GM19372 (cell line): ENCODE measurements around the gene TTLL12.

ENCODE experiments used
- ATAC-seq: cut with Tn5 transposase; IDR thresholded peaks from one replicate; pipeline ENCODE4 v1.9.1; 2021; ENCODE audit warnings: mild to moderate bottlenecking, low read depth, moderate library complexity; ENCODE audit not compliant: unreplicated experiment

The TTLL12 gene

GRCh38 chr22:43174941-43175531, 11.9 kb downstream of the TTLL12 start:
- no peak for ATAC-seq

GRCh38 chr22:43173976-43174720, 12.8 kb downstream of the TTLL12 start:
- no peak for ATAC-seq

GRCh38 chr22:43173566-43173965, 13.4 kb downstream of the TTLL12 start:
- ATAC-seq = no peak

DNA sequence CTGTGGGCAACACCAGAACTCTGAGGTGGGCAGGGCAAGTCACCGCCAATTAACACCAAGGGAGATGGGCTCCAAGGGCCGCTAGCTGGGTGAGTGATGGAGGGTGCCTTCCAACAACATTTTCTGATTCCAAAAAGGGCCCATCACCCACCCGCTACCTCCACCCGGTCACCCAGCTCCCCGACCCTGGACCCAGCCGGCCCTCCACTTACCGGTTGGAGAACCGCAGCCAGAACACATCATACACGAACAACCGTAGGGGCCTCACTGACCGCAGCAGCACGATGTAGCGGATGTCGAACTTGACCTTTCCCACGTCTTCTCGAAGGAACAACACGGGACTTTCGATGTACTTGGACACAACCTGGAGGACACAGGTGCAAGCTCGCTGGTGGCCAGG, 14.7 kb downstream of the TTLL12 start:
- no peak for ATAC-seq

DNA sequence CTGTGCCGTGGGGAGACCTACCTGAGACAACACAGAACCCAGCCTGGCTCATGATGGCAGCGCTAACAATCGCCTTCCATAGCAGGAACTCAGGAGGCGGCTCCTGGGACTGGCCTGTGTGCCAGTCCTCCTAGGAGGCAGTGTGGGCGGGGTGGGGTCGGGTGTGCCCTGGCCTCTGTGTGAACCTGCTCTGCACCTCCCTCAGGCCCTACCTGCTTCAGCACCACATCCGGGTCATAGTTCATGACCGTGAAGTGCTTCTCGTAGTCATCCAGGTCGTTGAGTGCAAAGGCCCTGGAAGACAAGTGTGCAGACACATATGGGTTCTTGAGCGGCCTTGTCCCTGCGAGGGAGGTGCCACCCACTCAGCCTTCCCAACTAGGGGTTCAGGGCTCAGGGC, 15.3 kb downstream of the TTLL12 start:
- no peak for ATAC-seq

- ATAC-seq = no peak
Measured at GRCh38 chr22:43171019-43171491, 15.9 kb downstream of the TTLL12 start.

DNA sequence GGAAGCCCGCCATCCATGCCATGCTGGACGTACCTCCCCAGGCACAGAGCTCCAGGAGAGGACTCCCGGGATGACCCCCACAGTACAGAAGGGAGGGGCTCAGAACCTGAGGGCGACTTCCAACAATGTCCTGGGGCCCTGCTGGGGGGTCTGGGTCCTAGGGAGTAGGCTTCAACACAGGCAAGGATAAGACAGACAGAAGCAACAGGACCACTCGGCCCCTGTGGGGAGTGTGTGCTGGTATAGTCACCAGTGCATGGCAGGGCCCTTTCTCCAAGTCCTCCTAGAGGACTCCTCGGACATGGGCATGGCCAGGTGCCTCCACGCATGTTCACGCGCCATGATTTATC, 16.8 kb downstream of the TTLL12 start:
- ATAC-seq = no peak

- no peak for ATAC-seq
Measured at GRCh38 chr22:43169310-43170130, 17.4 kb downstream of the TTLL12 start.

DNA sequence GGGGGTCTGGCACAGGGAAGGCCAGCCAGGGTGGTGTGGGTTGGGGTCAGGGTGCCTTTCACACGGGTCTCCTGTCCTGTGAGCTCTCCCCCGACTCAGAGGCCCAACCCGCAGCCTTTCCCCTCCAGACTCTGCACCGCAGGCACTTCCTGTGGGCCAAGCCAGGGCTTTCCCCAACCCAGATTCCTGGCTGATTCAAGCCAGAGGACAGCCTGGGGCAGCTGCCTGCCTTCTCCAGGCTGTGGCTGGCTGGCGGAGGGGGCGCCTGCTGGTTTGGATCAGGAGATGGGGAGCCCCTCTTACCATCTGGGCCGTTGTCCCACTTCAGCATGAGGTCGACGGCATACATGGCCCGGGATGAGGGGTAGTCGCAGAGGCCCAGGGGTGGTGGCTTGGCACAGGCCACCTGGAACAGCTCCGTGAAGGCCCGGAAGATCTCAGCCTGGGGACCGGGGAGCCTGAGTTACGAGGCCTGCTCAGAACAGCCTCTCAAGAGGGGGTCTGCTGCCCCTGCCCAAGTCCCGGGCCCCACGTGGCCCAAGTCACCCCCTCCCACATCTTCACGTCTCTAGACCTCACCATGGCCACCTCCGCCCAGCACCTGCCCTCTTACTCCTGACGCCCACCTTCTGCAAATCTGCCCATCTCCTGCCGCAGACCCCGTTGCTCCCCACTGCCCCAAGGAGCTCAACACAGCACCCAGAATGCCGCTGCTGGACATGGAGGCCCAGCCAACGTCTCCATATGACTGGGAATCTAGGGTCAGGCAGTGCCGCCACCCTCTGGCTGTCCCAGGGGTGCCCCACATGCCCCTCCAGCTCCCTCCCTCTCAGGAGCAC, 18.2 kb downstream of the TTLL12 start:
- no peak for ATAC-seq

- no peak for ATAC-seq
Measured at GRCh38 chr22:43167001-43167589, 19.8 kb downstream of the TTLL12 start.

DNA sequence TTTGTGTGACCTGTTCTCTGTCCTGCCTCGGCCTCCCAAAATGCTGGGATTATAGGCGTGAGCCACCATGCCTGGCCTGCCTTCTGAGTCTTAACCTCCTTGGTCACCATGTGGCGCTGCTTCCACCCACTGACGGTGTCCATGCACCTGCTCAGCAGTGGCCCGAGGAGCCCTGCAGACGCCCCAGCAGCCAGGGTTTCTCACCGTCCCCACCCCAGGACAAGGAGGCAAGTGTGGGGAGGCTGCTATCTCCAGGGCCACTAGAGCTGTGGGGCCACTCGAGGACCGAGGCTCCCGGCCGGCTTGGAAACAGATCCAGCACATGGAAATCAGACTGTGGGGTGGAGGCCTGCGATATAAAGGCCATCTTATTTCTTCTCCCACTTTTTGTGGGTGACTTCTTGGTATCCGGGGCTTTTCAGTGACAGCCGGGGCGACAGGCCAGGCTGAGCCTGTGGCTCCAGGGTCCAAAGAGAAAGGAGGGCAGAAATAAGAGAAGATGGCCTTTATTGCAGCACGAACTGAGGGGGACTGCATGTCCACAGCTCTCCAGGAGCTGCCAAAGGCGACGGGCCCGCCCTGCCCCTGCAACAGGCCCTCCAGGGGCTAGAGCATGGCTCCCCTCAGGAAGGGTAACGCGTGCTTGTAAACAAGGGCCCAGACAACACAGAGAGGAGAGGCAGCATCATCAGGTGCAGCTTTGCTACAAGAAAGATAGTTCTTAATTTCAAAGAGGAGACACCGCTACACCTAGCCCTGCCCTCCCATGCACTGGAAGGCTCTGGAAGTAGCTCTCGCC, 20.6 kb downstream of the TTLL12 start:
- no peak for ATAC-seq

DNA sequence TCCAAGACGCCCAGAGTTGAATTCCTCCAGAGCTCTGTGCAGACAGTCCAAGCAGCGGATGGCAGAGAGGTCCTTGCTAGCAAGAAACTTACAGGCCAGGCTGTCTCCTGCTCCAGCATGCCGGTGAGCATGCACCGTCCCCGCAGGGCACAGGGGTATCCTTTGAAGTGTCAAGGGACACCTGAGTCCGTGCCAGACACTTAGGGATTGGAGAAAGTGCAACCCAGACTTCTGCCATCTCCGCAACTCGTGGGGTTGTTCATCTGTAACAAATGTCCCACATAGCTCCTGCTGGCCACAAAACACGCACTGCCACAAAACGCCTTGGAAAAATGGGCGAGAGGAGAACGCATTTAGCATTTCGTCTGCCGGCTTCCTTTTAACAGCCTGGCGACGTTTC, 22.3 kb downstream of the TTLL12 start:
- no peak for ATAC-seq

- no peak for ATAC-seq
Measured at GRCh38 chr22:43163241-43163795, 23.6 kb downstream of the TTLL12 start.

DNA sequence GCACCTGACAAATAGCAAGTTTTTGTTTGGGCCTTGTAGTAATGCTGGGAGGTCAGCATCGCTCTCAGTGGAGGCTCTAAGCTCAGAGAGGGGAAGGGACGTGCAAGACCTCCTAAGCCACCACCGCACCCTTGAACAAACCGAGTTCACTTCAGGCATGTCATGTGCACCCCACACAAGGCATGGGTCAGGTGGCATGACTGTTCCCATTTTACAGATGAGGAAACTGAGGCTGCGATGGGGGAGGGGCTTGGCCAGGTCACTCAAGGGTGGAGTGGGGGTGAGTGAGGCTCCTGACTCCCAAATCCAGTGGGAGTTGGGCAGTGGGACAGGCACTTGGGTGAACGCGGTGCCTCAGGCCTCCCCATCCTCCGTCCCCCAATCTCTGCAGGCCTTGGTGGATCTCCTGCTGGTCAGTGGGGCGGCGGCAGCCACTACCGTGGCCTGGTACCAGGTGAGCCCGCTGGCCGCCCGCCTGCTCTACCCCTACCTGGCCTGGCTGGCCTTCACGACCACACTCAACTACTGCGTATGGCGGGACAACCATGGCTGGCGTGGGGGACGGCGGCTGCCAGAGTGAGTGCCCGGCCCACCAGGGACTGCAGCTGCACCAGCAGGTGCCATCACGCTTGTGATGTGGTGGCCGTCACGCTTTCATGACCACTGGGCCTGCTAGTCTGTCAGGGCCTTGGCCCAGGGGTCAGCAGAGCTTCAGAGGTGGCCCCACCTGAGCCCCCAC, 24.4 kb downstream of the TTLL12 start:
- no peak for ATAC-seq

DNA sequence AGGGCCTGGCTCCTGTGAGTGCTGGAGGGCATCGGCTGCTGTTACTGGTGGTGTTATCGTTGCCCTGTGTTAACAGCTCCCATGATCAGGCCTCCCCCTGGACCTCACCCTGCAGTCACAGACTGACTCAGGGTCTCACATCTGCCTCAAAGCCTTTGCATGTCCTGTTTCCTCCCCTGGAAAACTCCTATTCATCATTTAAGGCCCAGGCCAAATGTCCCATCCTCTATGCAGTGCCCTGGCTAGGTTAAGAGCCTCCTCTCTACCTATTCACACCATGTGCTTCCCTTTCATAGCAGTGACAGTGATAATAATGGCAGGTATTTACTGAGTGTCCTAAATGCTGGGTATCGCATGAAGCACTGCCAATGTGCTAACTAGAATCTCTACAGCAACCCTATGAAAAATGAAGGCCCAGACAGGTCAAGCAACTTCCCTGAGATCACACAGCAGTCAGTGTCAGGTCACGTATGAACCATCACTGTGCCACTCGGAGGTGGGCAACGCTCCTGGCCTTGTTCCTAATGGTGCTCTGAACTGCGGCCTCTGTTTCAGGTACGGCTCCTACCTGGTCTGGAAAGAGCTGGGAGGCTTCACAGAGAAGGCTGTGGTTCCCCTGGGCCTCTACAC, 26.3 kb downstream of the TTLL12 start:
- no peak for ATAC-seq

GRCh38 chr22:43159484-43160178, 27.3 kb downstream of the TTLL12 start:
- no peak for ATAC-seq

DNA sequence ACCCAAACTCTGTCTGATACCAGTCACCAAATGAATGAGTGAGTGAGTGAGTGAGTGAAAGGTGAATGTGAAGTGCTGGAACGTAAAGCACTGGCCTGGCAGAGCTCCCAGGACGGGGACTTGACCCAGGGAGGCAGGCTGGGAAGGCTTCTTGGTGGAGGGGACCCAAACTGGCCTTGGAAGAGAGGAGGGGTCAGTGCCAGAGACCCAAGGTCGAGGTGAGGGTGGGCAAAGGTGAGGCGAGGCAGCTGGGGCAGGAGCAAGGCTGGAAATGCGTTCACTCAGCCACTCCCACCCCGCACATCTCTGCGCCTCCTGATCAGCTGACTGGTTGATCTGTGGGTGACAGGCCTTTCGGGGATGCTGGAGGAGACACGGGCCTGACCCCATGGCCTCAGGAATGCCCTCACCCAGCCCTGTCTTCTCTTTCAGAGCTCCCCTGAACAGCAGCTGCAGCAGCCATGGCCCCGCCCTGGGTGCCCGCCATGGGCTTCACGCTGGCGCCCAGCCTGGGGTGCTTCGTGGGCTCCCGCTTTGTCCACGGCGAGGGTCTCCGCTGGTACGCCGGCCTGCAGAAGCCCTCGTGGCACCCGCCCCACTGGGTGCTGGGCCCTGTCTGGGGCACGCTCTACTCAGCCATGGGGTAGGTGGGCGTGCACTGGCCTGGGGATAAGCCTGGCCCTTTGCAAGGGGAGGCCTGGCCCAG, 28.0 kb downstream of the TTLL12 start:
- ATAC-seq = no peak
